HG02884 (cell line): ENCODE data around the gene NFASC.

Source experiments
- ATAC-seq: cut with Tn5 transposase; IDR thresholded peaks from one replicate; pipeline ENCODE4 v1.9.1; 2021; ENCODE audit warnings: mild to moderate bottlenecking, moderate library complexity; ENCODE audit not compliant: unreplicated experiment

The NFASC gene

GRCh38 chr1:204887846-204888245, 17.2 kb downstream of the NFASC start:
- ATAC-seq, result no peak

- no peak for ATAC-seq
These were observed 17.6 kb downstream of the NFASC start for GRCh38 chr1:204888294-204888693.

GRCh38 chr1:204889681-204890383, 19.2 kb downstream of the NFASC start:
- ATAC-seq, result no peak

- no peak for ATAC-seq
These were observed 21.2 kb downstream of the NFASC start for GRCh38 chr1:204891860-204892259.

GRCh38 chr1:204894031-204894430, 23.4 kb downstream of the NFASC start:
- no peak for ATAC-seq

- ATAC-seq, result no peak
These were observed 23.9 kb downstream of the NFASC start for GRCh38 chr1:204894606-204895005.

GRCh38 chr1:204896023-204896422, 25.4 kb downstream of the NFASC start:
- no peak for ATAC-seq

GRCh38 chr1:204896787-204897469, 26.3 kb downstream of the NFASC start:
- no peak for ATAC-seq

- ATAC-seq, result no peak
These were observed 30.1 kb downstream of the NFASC start for GRCh38 chr1:204900721-204901120.

GRCh38 chr1:204902671-204903070, 32.0 kb downstream of the NFASC start:
- ATAC-seq, result no peak

- ATAC-seq, result no peak
These were observed 33.7 kb downstream of the NFASC start for GRCh38 chr1:204904228-204904810.

GRCh38 chr1:204909109-204909508, 38.4 kb downstream of the NFASC start:
- no peak for ATAC-seq

GRCh38 chr1:204915861-204916495, 45.3 kb downstream of the NFASC start:
- no peak for ATAC-seq

GRCh38 chr1:204917802-204918201, 47.1 kb downstream of the NFASC start:
- no peak for ATAC-seq

- ATAC-seq, result no peak
These were observed 49.8 kb downstream of the NFASC start for GRCh38 chr1:204920511-204920910.

- no peak for ATAC-seq
These were observed 50.3 kb downstream of the NFASC start for GRCh38 chr1:204920967-204921366.

- no peak for ATAC-seq
These were observed 51.3 kb downstream of the NFASC start for GRCh38 chr1:204921855-204922516.

- no peak for ATAC-seq
These were observed 52.5 kb downstream of the NFASC start for GRCh38 chr1:204923201-204923600.

GRCh38 chr1:204923626-204924012, 53.0 kb downstream of the NFASC start:
- no peak for ATAC-seq

- ATAC-seq, result no peak
These were observed 53.5 kb downstream of the NFASC start for GRCh38 chr1:204924013-204924759.

GRCh38 chr1:204925701-204926100, 55.0 kb downstream of the NFASC start:
- no peak for ATAC-seq
